GM12878 (cell line): ENCODE results near the gene N4BP3. TPM values are rescaled to one million over a fixed set of nuclear protein-coding genes. Genes with fewer than 3 reads are reported as not detected.

ENCODE experiments used
- CBFB ChIP-seq: IDR thresholded peaks from 2 replicates; pipeline ENCODE4 v1.6.1; 2016; ENCODE audit warnings: antibody characterized with exemption, low read depth
- CREB1 ChIP-seq: IDR thresholded peaks from 2 replicates; pipeline ENCODE4 v1.6.1; 2012; ENCODE audit warnings: low read depth, mild to moderate bottlenecking, inconsistent platforms
- CUX1 ChIP-seq: IDR thresholded peaks from 2 replicates; pipeline ENCODE4 v1.6.1; 2012; ENCODE audit warnings: improper control_type of control experiment, low read depth, low read length; ENCODE audit not compliant: insufficient replicate concordance
- EED ChIP-seq: sonication (generic); IDR thresholded peaks from 2 replicates; pipeline ENCODE4 v1.6.1; 2016; ENCODE audit warnings: antibody characterized with exemption, low read depth
- FOXK2 ChIP-seq: fragments of 450-650 bp; IDR thresholded peaks from 2 replicates; pipeline ENCODE4 v1.6.1; 2017; ENCODE audit warnings: mild to moderate bottlenecking, moderate library complexity
- GATAD2B ChIP-seq: fragments of 450-650 bp; conservative IDR thresholded peaks from 2 replicates; pipeline ENCODE4 v1.6.1; 2017; ENCODE audit warnings: low read depth, mild to moderate bottlenecking, moderate library complexity
- JUND ChIP-seq: IDR thresholded peaks from 2 replicates; pipeline ENCODE4 v1.6.1; 2012; ENCODE audit warnings: low read depth, mild to moderate bottlenecking, low read length, improper control_type of control experiment, moderate library complexity
- KAT2A ChIP-seq: conservative IDR thresholded peaks from 2 replicates; pipeline ENCODE4 v1.6.1; 2011; ENCODE audit warnings: low read depth, low read length; ENCODE audit not compliant: control insufficient read depth
- MTA2 ChIP-seq: fragments of 450-650 bp; IDR thresholded peaks from 2 replicates; pipeline ENCODE4 v1.6.1; 2016; ENCODE audit warnings: low read depth, mild to moderate bottlenecking, moderate library complexity
- MXI1 ChIP-seq: fragments of 150-350 bp; IDR thresholded peaks from 2 replicates; pipeline ENCODE4 v1.6.1; 2011; ENCODE audit warnings: low read depth, mild to moderate bottlenecking, inconsistent platforms, low read length, improper control_type of control experiment
- NR2F1 ChIP-seq: fragments of 450-650 bp; conservative IDR thresholded peaks from 2 replicates; pipeline ENCODE4 v1.6.1; 2017; ENCODE audit warnings: mild to moderate bottlenecking
- RAD51 ChIP-seq: fragments of 450-650 bp; IDR thresholded peaks from 2 replicates; pipeline ENCODE4 v1.6.1; 2016; ENCODE audit warnings: moderate library complexity, mild to moderate bottlenecking, inconsistent platforms
- RB1 ChIP-seq: fragments of 450-650 bp; formaldehyde crosslinking; IDR thresholded peaks from 2 replicates; pipeline ENCODE4 v1.6.1; 2017; ENCODE audit warnings: mild to moderate bottlenecking, borderline replicate concordance
- SMAD1 ChIP-seq: fragments of 450-650 bp; IDR thresholded peaks from 2 replicates; pipeline ENCODE4 v1.6.1; 2018; ENCODE audit warnings: mild to moderate bottlenecking, low read depth; ENCODE audit not compliant: partially characterized antibody
- SMARCA5 ChIP-seq: fragments of 450-650 bp; IDR thresholded peaks from 2 replicates; pipeline ENCODE4 v1.6.1; 2017; ENCODE audit warnings: mild to moderate bottlenecking
- TAF1 ChIP-seq: IDR thresholded peaks from 2 replicates; pipeline ENCODE4 v1.6.1; 2011; ENCODE audit warnings: mild to moderate bottlenecking, low read depth, low read length, borderline replicate concordance
- ZNF384 ChIP-seq: IDR thresholded peaks from 2 replicates; pipeline ENCODE4 v1.6.1; 2012; ENCODE audit warnings: low read depth, mild to moderate bottlenecking, low read length, improper control_type of control experiment, borderline replicate concordance
- polyA plus RNA-seq, 11 experiments: library from polyadenylated mRNA; depleted of rRNA in 4 of 11; unstranded in 6 of 11; stranded (reverse) in 5 of 11; fragments of >200 nt; fragmentation: Nextera tagmentation in 4 of 11; fragmentation: Illumina TruSeq in 1 of 11; extraction: Ambion mirVana in 4 of 11; extraction: Trizol in 1 of 11; gene quantifications; 1 replicate in 1 of 11; 2 replicates in 10 of 11; pipeline versions ENCODE4 v1.2.1 to v1.2.3, GENCODE V29; 2011 to 2016; ENCODE audit warnings: inconsistent platforms in 2 of 11, missing spikeins in 2 of 11, low read depth in 1 of 11
- total RNA-seq, 4 experiments: library from RNA; depleted of rRNA in 3 of 4; stranded (reverse); fragments of >200 nt in 3 of 4; fragmentation: Illumina TruSeq in 1 of 4; extraction: Trizol in 1 of 4; gene quantifications; 2 replicates each; pipeline versions ENCODE4 v1.2.1 to v1.2.3, GENCODE V29; 2013 to 2021
- TF ChIP-seq, protein P1 (sequence below): fragments of 150-350 bp; IDR thresholded peaks from 2 replicates; pipeline ENCODE4 v1.6.1; 2014; ENCODE audit warnings: mild to moderate bottlenecking, low read depth, low read length
- TF ChIP-seq, protein P2 (sequence below): fragments of 450-650 bp; formaldehyde crosslinking; IDR thresholded peaks from 2 replicates; pipeline ENCODE4 v1.5.0; 2022; ENCODE audit warnings: mild to moderate bottlenecking, missing genetic modification characterization

Gene N4BP3
- total and polyA plus RNA-seq, 10 of the 15 experiments (the other 5 are each of a cell fraction or from before 2014, with no cell fraction given): 0.06 to 13.0 (median 4.3) TPM

DNA sequence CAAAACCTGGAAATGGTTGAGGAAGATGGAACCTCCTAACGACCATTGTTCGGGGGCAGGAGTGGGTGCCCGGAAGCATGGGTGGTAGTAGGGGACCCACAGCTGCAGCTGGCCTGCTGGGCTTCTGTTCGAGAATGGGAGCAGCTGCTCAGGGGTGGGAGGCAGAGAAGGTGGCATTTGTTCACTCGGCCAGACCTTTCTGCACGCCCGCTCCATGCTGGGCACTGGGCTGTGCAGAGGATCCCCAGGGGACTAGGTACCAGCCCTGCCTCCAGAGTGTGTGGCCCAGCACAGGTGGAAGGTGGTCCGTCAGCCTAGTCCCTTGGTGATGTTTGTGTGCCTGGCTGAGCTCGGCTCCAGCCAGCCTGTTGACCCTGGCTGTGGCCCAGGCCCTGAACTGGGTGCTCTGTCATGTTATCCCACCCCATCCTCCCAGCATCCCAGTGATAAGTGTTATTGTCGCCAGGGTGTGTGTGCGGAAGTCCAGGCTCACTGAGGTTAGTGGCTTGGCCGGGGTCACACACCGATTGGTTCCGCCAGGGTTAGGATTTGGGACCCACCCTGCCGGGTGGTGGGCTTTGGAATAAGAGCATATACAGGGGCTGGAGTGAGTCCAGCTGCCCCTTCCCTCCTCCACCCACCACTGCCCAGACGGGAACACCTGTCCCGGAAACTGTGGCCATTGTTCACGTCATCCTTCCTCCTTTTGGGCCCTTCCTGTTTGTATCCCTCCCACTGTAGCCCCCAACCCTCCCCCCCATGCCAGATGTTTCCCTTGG lies 4.8 kb downstream of the N4BP3 start (continued):
- TF ChIP-seq, protein P1, sequence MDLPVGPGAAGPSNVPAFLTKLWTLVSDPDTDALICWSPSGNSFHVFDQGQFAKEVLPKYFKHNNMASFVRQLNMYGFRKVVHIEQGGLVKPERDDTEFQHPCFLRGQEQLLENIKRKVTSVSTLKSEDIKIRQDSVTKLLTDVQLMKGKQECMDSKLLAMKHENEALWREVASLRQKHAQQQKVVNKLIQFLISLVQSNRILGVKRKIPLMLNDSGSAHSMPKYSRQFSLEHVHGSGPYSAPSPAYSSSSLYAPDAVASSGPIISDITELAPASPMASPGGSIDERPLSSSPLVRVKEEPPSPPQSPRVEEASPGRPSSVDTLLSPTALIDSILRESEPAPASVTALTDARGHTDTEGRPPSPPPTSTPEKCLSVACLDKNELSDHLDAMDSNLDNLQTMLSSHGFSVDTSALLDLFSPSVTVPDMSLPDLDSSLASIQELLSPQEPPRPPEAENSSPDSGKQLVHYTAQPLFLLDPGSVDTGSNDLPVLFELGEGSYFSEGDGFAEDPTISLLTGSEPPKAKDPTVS: no peak
- TF ChIP-seq RB1: no peak
- no peak for TF ChIP-seq MXI1
- 0 out of 2 replicates have a peak, but pooled peaks have one; percentile 22 for TF ChIP-seq EED
- TF ChIP-seq NR2F1: peak; percentile 25; the same call in 1 of the 2 replicates
- no peak for TF ChIP-seq CBFB
- TF ChIP-seq KAT2A: no peak
- TF ChIP-seq TAF1: no peak
- no peak for TF ChIP-seq MTA2
- no peak for TF ChIP-seq JUND
- no peak for TF ChIP-seq SMAD1
- no peak for TF ChIP-seq CREB1
- no peak for TF ChIP-seq CUX1
- TF ChIP-seq, protein P2, sequence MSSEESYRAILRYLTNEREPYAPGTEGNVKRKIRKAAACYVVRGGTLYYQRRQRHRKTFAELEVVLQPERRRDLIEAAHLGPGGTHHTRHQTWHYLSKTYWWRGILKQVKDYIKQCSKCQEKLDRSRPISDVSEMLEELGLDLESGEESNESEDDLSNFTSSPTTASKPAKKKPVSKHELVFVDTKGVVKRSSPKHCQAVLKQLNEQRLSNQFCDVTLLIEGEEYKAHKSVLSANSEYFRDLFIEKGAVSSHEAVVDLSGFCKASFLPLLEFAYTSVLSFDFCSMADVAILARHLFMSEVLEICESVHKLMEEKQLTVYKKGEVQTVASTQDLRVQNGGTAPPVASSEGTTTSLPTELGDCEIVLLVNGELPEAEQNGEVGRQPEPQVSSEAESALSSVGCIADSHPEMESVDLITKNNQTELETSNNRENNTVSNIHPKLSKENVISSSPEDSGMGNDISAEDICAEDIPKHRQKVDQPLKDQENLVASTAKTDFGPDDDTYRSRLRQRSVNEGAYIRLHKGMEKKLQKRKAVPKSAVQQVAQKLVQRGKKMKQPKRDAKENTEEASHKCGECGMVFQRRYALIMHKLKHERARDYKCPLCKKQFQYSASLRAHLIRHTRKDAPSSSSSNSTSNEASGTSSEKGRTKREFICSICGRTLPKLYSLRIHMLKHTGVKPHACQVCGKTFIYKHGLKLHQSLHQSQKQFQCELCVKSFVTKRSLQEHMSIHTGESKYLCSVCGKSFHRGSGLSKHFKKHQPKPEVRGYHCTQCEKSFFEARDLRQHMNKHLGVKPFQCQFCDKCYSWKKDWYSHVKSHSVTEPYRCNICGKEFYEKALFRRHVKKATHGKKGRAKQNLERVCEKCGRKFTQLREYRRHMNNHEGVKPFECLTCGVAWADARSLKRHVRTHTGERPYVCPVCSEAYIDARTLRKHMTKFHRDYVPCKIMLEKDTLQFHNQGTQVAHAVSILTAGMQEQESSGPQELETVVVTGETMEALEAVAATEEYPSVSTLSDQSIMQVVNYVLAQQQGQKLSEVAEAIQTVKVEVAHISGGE (CRISPR knock-in tag): no peak
- TF ChIP-seq SMARCA5: no peak
- TF ChIP-seq ZNF384: no peak
- TF ChIP-seq FOXK2: no peak
- no peak for TF ChIP-seq GATAD2B
- no peak for TF ChIP-seq RAD51
